22Rv1 (cell line): ENCODE results near the gene DSTYK.

Experiments
- H3K27ac ChIP-seq: fragments of 450-650 bp; 2 replicates; pipeline ENCODE4 v1.5.1; 2017
- ZFX ChIP-seq: fragments of 450-650 bp; IDR thresholded peaks from 2 replicates; pipeline ENCODE4 v1.6.1; 2017; ENCODE audit warnings: antibody characterized with exemption, borderline replicate concordance
- TF ChIP-seq, protein P1 (sequence below): fragments of 450-650 bp; IDR thresholded peaks from 2 replicates; pipeline ENCODE4 v1.5.1; 2017; ENCODE audit warnings: mild to moderate bottlenecking

The DSTYK gene

DNA sequence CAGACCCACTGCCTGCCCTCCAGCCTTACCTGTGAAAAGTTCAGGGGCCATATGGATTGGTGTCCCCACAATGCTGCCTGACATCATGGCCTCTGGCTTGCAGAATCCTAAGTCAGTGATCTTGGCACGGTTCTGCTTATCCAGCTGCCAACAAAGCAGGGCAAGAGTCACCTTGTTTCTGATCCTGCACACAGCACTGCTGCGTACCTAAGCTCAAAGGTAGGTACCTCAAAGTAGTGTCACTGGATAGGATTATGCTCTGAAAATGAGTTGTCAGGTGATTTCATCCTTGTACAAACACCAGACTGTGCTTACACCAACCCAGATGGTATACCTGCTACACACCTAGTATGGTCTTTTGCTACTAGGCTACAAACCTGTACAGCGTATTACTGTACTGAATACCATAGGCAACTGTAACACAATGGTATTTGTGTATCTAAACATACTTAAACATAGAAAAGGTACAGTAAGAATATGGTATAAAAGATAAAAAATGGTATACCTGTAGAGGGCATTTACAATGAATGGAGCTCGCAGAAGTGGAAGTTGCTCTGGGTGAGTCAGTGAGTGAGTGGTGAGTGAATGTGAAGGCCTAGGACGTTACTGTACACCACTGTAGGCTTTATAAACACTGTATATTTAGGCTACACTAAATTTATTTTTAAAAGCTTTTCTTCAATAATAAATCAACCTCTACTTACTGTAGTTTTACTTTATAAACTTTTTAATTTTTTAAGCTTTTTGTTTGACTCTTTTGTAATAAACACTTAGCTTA is 60.7 kb downstream of the DSTYK start:
- TF ChIP-seq, protein P1, sequence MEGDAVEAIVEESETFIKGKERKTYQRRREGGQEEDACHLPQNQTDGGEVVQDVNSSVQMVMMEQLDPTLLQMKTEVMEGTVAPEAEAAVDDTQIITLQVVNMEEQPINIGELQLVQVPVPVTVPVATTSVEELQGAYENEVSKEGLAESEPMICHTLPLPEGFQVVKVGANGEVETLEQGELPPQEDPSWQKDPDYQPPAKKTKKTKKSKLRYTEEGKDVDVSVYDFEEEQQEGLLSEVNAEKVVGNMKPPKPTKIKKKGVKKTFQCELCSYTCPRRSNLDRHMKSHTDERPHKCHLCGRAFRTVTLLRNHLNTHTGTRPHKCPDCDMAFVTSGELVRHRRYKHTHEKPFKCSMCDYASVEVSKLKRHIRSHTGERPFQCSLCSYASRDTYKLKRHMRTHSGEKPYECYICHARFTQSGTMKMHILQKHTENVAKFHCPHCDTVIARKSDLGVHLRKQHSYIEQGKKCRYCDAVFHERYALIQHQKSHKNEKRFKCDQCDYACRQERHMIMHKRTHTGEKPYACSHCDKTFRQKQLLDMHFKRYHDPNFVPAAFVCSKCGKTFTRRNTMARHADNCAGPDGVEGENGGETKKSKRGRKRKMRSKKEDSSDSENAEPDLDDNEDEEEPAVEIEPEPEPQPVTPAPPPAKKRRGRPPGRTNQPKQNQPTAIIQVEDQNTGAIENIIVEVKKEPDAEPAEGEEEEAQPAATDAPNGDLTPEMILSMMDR, result no peak
- no peak for TF ChIP-seq ZFX
- H3K27ac ChIP-seq, result no peak overlapping the region

DNA sequence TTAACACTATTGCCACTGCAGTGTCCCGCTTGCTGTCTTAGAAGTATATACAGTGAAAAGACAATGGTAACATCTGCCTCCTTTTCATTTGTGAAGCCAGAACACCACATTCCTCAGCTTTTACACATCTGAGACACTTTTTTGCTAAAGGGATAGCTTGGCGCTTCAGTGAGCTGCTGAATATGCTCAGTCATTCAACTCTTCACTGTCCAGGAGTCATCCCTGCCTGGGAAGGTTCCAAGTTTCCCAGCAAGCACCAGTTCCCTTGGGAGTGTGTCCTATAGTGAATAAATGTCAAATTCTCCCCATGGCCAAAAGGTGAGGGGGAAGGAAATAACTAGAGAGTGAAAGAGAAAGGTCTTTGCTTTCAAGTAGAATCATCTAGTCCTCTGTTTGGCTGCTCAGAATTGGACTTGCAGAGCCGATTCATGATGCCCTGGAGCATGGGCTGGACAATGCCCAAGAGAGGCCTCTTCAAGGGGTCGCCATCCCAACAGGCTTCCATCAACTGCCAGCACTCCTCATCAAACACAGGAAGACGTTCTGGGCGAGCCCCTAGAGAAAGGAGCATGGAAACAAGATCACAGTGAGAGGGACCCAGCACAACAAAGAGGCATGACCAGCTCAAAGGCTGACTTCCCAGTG is 64.2 kb downstream of the DSTYK start:
- TF ChIP-seq, protein P1, result no peak
- no peak for TF ChIP-seq ZFX
- no peak overlapping the region for H3K27ac ChIP-seq

DNA sequence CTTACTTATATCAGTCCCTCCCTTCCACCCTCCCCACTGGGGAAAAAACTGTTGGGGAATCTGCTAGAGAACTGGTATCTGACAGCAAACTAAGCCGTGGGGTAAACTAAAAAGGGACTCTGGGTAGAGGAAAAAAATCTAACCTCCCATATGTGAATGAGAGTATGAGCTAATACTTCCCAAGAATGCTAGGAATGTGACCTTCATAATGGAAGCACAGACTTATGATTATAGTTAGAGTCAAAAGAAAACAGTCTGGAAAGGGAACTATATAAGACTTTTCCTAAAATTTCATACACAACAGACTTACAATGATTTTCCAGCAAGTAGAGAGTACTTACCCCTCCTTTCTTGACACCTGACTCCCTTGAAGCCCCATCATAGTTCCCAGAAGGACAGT is 66.8 kb downstream of the DSTYK start:
- H3K27ac ChIP-seq, result no peak overlapping the region
- no peak for TF ChIP-seq ZFX
- TF ChIP-seq, protein P1, result no peak

DNA sequence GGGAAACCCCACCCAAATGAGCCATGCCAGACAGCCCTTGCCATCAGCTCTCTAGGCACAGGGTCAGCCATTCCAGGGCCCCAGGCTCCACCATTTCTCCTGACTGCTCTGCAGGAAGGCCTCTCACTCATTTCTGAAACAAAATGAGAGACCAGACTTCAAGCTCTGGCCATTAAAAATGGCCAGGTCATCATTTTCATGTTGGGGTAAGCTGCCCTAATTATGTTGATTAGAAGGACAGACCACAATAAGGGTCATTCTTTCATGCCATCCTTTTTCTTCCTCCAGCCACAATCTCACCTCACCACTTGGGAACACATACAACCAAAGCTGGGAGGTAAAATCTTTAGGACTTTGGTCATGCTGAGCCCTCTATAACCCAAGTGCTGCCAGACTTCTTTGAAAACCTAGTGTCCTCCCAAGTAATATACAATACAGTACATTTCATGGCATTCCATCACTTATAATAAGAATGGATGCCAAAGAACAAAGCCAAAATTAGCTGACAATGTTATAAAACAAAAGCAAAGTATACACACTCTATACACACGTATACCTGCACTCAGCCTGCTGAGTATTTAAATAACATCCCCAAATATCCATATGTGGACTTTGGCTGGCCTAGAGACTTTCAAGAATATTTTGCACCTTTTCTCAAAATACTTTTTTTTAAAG is 67.3 kb downstream of the DSTYK start:
- no peak overlapping the region for H3K27ac ChIP-seq
- TF ChIP-seq ZFX, result no peak
- TF ChIP-seq, protein P1, result no peak

DNA sequence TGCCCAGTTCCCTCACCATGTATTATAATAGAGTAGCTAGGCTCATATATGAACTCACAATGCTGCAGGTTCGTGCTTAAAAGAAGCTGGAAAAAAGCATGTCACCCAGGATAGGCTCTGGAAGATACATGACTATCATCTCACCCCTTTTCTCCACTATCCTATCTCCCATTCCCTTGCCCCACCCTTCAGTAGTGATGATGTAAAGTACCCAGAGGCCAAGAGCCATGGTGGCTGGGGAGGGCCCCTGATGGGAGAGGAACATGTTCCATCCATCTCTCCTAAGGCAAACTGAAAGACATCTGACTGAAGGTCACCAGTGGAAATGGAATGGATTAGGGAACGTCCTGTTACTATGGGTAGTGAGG is 69.4 kb downstream of the DSTYK start:
- no peak overlapping the region for H3K27ac ChIP-seq
- TF ChIP-seq ZFX, result no peak
- TF ChIP-seq, protein P1, result no peak

DNA sequence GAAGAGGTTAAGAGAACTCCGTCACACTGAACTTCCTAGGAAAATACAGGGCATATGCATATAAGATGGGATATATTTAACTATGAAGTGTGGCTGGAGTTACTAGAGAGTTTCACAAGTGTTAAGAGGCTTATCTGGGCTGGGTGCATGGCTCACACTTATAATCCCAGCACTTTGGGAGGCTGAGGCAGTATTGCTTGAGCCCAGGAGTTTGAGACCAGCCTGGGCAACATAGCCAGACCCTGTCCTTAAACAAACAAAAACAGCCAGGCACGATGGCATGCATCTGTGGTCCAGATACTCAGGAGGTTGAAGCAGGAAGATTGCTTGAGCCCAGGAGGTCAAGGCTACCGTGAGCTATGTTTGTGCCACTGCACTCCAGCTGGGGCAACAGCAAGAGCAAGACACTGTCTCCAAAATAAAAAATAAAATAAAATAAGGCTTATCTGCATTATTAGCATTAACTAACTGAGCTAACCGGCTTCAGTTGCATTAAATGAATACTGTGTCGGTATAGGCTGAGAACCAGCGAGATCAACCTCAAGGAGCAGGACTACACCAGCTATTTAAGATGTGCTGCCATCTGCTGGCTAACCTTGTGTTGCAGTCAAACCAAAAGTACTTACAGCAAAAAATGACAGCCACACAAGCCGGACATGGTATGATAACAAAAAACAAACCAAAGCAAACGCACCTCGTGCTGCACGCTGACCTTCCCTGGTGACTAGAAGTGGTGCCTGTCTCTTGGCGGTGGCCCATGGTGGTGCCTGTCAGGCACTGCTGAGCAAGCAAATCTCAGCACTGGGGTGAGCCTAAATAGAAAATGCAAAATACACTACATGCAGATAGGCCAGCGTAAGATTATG is 70.0 kb downstream of the DSTYK start:
- TF ChIP-seq ZFX, result no peak
- TF ChIP-seq, protein P1, result peak; percentile 98
- no peak overlapping the region for H3K27ac ChIP-seq
